DMS53 treated with DMSO at 0.1 percent for 48 hours (cell line): ENCODE results near the gene CNPY2.
"Not testable (repeated sequence)": the region's sequence is repeated elsewhere in the genome, so short reads cannot be mapped to it uniquely, and the experiment has no call there.

Source experiments
- DNase-seq: peaks from one replicate; lab custom pipeline; 2025; ENCODE audit not compliant: unreplicated experiment; lab: John Stamatoyannopoulos, UW

CNPY2 gene

DNA sequence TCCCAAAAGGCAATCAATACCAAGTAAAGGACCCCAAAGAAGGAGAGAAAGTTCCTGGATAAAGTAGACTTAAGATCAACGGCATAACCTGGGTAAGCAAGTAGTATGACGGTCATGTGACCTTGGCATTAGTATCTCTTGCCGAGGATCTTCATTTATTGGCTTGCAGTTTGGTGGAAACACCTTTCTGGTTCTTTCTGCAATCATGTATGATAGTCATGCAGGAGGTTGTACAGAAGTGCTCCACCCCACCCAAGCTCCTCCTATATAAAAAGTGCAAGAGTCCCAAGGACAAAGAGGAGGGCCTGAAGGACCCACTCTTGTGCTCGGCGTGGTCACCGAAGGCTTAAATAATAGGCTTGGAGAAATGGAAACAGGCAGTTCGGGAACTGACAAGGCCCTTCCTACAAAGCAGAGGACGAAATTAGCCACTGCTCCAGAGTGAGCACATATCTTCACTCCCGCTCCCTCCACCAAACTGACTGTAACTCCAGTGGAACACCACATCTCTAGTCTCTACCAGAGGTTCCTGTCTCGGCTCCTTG lies 16.4 kb downstream of the CNPY2 start:
- DNase-seq, result no peak

DNA sequence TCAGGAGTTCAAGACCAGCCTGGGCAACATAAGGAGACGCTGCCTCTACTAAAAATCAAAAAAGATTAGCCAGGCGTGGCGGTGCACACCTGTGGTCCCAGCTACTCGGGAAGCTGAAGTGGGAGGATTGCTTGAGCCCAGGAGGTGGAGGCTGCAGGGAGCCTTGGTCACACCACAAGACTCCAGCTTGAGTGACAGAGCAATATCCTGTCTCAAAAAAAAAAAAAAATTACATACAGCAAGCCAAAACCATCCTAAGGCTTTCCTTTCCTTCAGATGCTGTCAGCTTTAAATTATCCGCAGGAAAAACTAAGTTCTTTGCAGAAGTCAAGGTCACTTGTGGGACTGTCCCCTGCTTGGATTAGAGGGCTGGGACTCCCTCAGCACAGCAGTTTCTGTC lies 17.0 kb downstream of the CNPY2 start:
- no peak for DNase-seq

DNA sequence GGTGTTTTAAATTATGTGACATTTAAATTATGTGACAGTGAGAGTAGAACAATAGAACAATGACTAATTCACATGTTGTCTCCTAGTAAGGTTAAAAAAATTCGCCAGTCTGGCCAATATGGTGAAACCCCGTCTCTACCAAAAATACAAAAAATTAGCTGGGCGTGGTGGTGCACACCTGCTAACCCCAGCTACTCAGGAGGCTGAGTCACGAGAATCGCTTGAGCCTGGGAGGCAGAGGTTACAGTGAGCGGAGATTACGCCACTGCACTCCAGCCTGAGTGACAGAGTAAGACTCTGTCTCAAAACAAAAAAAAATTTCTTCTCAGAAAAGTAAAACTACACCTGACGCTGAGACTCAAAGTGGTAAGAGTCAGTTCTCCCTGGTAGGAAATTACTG lies 18.4 kb downstream of the CNPY2 start:
- DNase-seq, result no peak

DNA sequence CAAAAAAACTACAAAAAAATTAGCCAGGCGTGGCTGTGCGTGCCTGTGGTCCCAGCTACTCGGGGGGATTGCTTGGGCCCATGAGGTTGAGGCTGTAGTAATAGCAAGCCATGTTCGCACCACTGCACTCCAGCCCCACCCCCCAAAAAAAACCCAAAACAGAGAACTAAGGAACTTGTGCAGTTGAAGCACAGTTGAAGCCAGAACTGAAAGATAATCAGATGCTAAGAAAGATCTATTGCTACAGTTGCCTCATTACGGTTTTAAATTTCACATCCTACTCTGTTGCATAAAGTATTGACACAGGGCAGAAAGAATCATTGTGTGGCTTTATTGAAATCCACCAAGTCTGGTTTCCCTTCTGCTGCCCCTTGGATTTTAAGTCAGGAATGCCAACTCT lies 19.5 kb downstream of the CNPY2 start:
- no peak for DNase-seq

DNA sequence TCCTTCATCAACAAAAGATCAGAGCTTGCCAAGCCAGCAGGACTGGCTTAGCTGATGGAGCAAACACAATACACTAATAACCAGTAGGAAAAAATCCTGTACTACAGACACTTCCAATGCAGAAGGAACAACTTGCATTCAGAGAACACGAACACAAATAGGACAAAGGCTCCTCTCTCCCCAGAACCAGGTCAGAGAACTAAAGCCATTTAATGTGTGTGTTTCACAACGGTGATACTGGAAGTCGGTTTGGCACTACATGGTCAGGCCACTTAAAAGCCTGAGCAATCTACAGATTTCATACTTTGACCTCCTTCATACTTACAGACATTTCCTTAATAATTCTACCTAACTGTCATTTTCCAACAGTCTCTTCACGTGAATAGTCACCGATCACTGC lies 22.0 kb downstream of the CNPY2 start:
- DNase-seq, result no peak

GRCh38 chr12:56288705-56289387 lies 26.9 kb downstream of the CNPY2 start:
- DNase-seq, result no peak

DNA sequence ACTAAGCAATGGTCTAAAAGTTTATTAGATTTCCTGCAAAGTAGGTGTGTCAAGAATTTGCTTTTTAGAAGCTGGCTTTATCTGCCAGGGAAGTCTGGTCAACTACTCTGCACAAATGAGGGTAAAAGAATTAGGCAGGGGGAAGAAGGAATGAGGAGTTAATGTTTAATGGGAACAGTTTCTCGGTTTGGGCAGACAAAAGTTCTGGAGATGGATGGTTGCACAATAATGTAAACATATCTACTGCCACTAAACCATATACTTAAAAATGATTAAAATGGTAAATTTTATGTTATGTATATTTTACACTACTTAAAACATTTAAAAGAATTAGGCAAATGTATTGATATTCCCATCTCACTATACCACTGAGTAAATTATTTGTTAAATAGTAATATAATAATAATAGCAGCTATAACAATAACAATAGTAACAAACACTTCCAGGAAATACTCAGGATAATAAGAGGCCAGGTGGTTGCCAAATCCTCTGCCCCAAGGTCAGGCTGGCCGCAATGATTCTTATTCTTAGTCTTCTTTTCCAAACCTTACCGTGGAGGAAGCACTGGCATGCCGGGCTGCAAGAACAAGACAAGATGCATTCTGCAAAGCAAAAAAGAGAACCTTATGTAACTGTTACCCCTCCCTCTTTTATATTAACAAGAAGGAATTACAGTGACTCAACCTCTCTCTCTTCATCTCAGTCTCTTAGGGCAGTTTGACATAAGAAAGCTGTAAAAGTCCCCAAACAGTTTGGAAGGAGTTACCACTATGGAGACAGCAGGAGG lies 29.6 kb downstream of the CNPY2 start:
- DNase-seq, result no peak

- not testable (repeated sequence) for DNase-seq
Measured at GRCh38 chr12:56284263-56284662, 31.5 kb downstream of the CNPY2 start.

DNA sequence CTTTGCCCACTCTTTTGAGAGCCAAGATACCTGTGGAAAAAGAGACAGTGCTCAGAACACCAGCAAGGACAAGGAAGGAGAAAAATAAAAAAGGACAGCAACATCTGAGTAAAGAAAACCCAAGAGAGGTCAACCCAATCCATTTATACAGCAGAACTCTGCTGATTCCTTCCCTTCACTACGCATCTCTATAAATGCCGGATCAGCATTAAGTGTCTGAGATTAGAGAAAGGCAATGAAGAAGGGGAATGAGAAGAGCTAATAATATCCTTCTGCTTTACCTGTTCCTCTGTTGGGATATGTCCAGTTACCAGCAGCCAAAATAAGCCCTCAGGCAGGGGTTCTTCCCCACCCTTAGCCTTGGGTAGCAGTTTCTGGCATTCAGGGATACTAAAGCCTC lies 33.2 kb downstream of the CNPY2 start:
- DNase-seq, result no peak

DNA sequence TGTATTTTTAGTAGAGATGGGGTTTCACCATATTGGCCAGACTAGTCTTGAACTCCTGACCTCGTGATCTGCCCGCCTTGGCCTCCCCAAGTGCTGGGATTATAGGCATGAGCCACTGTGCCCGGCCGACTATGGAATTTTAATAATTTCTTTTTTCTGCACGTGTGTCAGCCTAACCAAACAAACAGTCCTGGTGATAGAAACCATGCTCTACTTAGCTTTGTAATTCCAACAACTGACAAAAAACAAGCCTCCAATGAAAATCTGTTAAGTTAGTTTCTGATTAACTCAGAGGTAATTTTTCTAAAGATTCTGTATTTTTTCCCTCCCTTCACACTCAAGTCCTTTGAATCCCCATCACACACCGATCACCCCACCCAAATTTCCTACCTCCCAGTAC lies 33.8 kb downstream of the CNPY2 start:
- DNase-seq, result no peak

GRCh38 chr12:56280849-56281248 lies 34.9 kb downstream of the CNPY2 start:
- no peak for DNase-seq

DNA sequence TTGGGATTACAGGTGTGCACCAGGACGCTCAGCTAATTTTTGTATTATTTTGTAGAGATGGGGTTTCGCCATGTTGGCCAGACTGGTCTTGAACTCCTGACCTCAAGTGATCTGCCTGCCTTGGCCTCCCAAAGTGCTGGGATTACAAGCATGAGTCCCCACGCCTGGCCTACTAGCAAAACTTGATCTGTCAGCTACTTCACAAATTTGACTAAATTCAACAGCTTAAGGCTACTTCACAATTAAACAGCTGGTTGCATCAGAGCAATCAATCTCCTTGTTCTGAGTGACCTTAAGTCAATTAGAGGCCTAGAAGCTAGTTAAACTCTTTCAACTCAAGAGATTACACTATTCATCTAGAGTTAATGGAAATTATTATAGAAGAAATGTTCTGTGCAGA lies 36.9 kb downstream of the CNPY2 start:
- no peak for DNase-seq

GRCh38 chr12:56274299-56274698 lies 41.5 kb downstream of the CNPY2 start:
- no peak for DNase-seq

DNA sequence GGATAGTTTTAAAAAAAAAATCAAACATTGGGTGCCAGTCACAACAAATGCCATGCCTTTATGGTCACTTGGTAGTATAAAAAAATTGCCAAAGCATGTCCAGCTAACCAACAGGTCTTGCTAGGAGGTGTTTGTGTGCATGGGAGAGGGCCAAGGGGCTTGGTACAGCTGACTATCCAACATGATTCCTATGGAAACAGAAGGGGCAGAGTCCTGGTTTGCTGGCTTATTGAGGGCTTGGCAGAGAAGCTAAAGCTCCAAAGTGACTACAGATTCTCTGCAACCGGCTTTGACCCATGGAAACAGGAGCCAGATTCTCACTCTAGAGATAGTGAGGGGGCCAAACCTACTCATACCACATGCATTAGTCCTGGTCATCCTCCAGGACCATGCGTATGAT lies 43.3 kb downstream of the CNPY2 start:
- not testable (repeated sequence) for DNase-seq

DNA sequence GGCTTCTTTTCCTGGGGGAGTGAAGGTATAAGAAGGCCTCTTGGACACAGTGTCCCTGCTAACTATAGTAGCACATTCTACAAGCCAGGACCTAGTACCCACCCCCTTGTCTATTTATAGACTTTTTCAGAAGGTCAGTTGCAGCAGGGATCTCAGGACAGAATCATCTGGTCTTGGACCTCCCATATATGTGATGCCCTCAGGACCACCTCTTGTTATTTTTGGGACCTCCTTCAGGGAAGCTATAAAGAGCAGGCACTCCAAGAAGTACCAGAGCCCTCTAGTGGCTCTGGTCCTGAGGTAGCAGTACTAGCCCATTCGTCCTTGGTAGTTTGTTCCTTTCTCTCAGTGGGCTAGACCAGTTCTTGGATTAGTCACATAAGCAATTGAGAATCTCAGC lies 44.8 kb downstream of the CNPY2 start:
- DNase-seq, result no peak

GRCh38 chr12:56267443-56268071 lies 48.2 kb downstream of the CNPY2 start:
- DNase-seq, result no peak

DNA sequence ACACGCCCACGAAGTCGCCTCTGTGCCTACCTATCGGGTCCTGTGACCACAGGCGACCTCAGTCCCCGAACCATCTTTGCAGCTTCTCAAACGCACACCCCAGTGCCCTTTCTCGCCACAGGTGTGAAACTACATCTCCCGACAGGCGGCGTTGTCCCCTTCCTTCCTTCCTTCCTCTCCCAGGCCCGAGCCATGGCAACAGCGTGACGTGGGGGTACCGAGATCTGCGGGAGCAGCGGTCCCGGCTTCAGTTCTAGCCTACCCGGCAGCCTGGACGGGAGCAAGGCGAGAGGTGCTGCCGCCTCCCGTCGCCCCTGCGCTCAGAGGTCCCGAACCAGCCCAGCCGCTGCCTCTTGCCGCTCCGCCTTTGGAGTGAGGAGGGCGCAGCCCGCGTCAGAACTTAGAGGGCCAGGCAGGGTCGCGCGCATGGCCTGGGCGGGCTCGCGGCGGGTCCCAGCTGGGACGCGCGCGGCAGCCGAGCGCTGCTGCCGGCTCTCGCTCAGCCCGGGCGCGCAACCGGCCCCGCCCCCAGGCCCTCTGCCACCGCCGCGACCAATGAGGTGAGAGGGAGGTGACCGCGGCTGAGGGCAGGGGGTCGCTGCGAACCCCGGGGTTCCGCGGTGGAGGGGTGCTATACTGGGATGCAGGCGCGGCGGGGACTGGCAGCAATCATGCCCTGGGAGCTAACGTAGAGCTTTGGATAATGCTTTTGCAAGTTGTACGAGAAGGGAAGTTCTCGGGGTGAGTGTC lies 48.9 kb downstream of the CNPY2 start, which contains the start of gene COQ10A:
Gene COQ10A, plus strand, starts transcription at position 250 of the 750 bp plus-strand sequence. Its CDS starts 177 bp downstream, at position 427.
- DNase-seq, result peak; percentile 76

DNA sequence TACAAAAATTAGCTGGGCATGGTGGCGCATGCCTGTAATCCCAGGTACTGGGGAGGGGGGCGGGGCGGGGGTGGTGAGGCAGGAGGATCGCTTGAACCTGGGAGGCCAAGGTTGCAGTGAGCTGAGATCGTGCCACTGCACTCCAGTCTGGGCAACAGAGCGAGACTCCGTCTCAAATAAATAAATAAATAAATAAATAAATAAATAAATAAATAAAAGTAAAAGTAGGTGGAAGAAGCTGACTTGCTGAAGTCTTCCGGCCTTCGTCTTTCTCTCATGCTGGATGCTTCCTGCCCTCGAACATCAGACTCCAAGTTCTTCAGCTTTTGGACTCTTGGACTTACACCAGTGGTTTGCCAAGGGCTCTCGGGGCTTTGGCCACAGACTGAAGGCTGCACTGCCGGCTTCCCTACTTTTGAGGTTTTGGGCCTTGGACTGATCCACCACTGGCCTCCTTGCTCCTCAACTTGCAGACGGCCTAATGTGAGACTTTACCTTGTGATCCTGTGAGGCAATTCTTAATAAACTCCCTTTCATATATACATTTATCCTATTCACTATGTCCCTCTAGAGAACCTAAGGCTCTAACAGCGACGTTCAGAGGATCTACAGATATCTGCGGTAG lies 49.6 kb downstream of the CNPY2 start:
- not testable (repeated sequence) for DNase-seq

DNA sequence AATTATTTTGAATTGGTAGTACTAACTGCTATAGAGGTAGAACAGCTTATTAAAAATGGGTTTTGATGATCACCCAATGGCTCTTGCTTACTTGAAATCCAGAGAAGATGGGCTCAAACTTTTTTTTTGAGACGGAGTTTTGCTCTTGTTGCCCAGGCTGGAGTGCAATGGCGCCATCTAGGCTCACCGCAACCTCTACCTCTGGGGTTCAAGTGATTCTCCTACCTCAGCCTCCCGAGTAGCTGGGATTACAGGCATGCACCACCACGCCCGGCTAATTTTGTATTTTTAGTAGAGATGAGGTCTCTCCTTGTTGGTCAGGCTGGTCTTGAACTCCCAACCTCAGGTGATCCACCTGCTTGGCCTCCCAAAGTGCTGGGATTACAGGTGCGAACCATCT lies 52.8 kb downstream of the CNPY2 start:
- DNase-seq, result not testable (repeated sequence)

DNA sequence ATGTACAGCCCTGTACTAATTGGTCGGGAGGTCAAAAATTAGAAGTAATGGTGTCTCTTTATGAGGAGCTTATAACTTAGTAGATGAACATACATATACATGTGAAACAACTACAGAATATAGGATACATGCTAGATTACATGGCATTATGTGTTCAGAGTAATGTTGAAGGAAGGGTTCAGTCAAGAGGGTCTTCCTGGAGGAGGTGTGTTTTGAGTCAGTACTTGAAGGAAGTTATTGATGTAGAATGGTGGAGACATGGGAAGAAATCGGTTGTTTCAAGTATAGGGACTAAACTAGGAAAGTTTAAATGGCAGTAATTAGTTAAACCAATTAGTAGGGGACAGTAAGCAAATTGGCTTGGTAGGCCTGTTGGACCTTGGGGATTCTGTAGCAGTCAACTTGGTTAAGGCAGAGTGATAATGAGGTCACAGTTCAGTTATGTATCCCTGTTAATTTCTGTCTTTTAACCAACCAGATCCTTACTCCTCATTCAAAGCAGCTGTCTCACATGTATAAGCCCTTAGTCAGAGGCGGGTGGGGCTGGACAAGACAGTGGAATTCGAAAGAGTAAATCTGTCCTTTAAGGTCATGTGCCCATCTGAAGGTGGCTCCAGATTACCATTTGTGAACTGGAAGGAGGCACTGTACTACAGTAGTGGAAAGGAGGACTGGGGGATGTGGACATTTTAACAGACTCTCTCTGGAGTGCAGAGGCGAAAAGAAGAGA lies 54.1 kb downstream of the CNPY2 start:
- no peak for DNase-seq
